ENCODE data around the gene ZNF579.
A peak's percentile ranks its signal among the peaks of the same experiment; 100 is the strongest.
"Not testable (repeated sequence)": the region's sequence is repeated elsewhere in the genome, so short reads cannot be mapped to it uniquely, and the experiment has no call there.

ZNF579 gene

DNA sequence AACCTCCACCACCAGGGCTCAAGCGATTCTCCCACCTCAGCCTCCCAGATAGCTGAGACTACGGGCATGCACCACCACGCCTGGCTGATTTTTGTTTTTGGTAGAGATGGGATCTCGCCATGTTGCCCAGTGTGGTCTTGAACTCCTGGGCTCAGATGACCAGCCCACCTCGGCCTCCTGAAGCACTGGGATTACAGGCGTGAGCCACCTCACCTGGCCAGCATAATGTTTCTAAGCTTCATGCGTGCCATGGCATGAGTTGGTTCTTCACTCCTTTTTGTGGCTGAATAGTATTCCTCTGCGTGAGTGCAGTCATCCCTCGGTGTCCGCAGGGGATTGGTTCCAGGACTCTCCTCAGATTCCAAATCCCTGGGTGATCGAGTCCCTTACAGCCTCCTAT lies 4.2 kb upstream of the ZNF579 start:
- no peaks in the 10 kb centered on the region for H3K36me3 ChIP-seq (ENCODE audit: control insufficient read depth in 1 of 2, insufficient read depth in 2 of 2, low read length in 2 of 2)
- no peaks in the 10 kb centered on the region for H3K9me3 ChIP-seq (ENCODE audit: control insufficient read depth in 1 of 2, low read length in 2 of 2)
- H3K27me3 ChIP-seq (ENCODE audit: control insufficient read depth in 1 of 2, insufficient read depth in 2 of 2, low read length in 2 of 2): peaks cover 0 to 4% of the 10 kb centered on the region in 2 donors
- peaks cover 12 to 27% of the 10 kb centered on the region in 2 donors for H3K4me1 ChIP-seq (ENCODE audit: control insufficient read depth in 1 of 2, insufficient read depth in 2 of 2, low read length in 2 of 2)
- no peak overlapping the region for H3K4me3 ChIP-seq (ENCODE audit: low read depth in 1 of 2, low read length in 2 of 2)
- no peak overlapping the region for H3K27ac ChIP-seq (ENCODE audit: low read depth, low read length)
- H3K9ac ChIP-seq (ENCODE audit: low read depth in 1 of 2, low read length in 2 of 2): no peak overlapping the region

DNA sequence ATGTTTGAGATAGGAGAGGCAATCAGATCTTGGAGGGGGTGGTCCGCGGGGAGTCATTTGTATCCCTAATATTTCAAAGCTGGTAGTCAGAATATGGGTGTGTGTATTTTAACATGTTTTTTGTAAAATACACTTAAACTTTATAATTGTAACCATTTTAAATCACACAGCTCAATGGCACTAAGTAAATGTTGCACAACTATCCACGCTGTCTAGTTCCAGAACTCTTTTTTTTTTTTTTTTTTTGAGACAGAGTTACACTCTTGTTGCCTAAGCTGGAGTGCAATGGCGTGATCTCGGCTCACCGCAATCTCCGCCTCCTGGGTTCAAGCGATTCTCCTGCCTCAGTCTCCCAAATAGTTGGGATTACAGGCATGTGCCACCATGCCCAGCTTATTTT lies 3.2 kb upstream of the ZNF579 start:
- H3K4me1 ChIP-seq (ENCODE audit: control insufficient read depth in 1 of 2, insufficient read depth in 2 of 2, low read length in 2 of 2): peaks cover 16 to 30% of the 10 kb centered on the region in 2 donors
- not testable (repeated sequence) for H3K9ac ChIP-seq (ENCODE audit: low read depth in 1 of 2, low read length in 2 of 2); H3K27ac ChIP-seq (ENCODE audit: low read depth, low read length); H3K4me3 ChIP-seq (ENCODE audit: low read depth in 1 of 2, low read length in 2 of 2); H3K27me3 ChIP-seq (ENCODE audit: control insufficient read depth in 1 of 2, insufficient read depth in 2 of 2, low read length in 2 of 2); H3K36me3 ChIP-seq (ENCODE audit: control insufficient read depth in 1 of 2, insufficient read depth in 2 of 2, low read length in 2 of 2); H3K9me3 ChIP-seq (ENCODE audit: control insufficient read depth in 1 of 2, low read length in 2 of 2)

DNA sequence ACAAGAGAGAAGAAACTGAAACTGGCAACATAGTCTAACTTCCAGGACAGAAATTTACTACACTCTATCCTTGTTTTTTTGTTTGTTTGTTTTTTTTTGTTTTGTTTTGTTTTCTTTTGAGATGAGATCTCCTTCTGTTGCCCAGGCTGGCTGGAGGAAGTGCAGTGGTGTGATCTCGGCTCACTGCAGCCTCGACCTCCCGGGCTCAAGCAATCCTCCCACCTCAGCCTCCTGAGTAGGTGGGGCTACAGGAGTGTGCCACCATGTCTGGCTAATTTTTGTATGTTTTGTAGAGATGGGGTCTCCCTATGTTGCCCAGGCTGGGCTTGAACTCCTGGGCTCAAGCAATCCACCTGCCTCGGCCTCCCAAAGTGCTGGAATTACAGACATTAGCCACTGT lies 1.6 kb upstream of the ZNF579 start:
- not testable (repeated sequence) for H3K27me3 ChIP-seq (ENCODE audit: control insufficient read depth in 1 of 2, insufficient read depth in 2 of 2, low read length in 2 of 2); H3K36me3 ChIP-seq (ENCODE audit: control insufficient read depth in 1 of 2, insufficient read depth in 2 of 2, low read length in 2 of 2); H3K4me3 ChIP-seq (ENCODE audit: low read depth in 1 of 2, low read length in 2 of 2); H3K9me3 ChIP-seq (ENCODE audit: control insufficient read depth in 1 of 2, low read length in 2 of 2); H3K9ac ChIP-seq (ENCODE audit: low read depth in 1 of 2, low read length in 2 of 2); H3K27ac ChIP-seq (ENCODE audit: low read depth, low read length)
- peaks cover 16 to 29% of the 10 kb centered on the region in 2 donors for H3K4me1 ChIP-seq (ENCODE audit: control insufficient read depth in 1 of 2, insufficient read depth in 2 of 2, low read length in 2 of 2)

DNA sequence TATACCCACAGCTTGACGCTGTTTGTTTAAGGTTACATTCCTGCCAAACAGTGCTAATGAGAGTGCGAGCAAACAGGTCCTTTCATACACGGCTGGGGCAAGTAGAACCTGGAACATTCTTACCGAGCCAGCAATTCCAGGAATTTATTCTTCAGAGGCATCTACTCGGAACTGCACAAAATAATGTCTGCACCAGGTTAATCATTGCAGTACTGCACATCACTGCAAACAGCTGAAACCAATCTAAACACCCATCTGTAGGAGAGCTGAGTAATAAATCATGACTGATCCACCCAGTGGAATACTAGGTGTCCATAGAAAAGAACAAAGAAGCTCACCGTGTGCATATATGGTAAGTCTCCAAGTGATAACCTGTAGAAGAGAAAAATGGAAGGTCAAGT lies 1.2 kb upstream of the ZNF579 start:
- Histone ChIP-seq H3K9ac (ENCODE audit: low read depth in 1 of 2, low read length in 2 of 2) (no peak overlapping the region), H3K27ac (ENCODE audit: low read depth, low read length) (no peak overlapping the region), H3K4me3 (ENCODE audit: low read depth in 1 of 2, low read length in 2 of 2) (peak overlapping the region in 1 of 2 donors; percentile 81)

DNA sequence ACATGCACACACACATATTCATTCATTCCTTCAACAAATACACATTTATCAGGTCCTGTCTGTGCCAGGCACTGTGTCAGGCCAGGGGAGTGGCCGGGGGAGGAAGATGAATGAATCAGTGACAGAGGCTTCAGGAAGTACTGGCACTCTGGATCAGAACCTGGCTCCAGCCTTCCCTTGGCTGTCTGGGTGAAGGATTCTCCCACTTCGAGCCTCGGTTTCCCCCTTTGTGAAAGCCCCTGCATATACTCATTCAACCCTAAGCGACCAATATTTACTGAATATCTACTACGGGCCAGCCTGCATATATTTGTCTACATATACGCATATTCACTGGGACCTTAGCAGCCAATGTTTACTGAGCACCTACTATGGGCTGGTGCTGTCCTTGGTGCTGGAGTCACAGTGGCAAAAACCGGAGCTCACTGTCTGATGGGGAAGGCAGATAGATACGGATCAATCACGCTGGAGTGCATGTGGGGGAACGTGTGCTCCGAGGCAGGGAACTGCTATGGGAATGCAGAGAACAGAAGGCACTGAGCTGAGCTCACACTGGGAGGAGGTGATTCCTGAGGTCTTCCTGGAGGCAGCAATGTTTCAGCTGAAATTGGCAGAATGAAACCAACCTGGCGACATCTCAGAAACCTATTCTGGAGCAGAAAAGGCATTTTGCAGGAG lies 636 bp upstream of the ZNF579 start:
- H3K4me1 ChIP-seq (ENCODE audit: control insufficient read depth in 1 of 2, insufficient read depth in 2 of 2, low read length in 2 of 2): peaks cover 16 to 23% of the 10 kb centered on the region in 2 donors
- peaks cover 0 to 4% of the 10 kb centered on the region in 2 donors for H3K27me3 ChIP-seq (ENCODE audit: control insufficient read depth in 1 of 2, insufficient read depth in 2 of 2, low read length in 2 of 2)
- peak overlapping the region; percentile 70 for H3K27ac ChIP-seq (ENCODE audit: low read depth, low read length)
- peak overlapping the region; percentile 80 to 81 for H3K4me3 ChIP-seq (ENCODE audit: low read depth in 1 of 2, low read length in 2 of 2)
- H3K9ac ChIP-seq (ENCODE audit: low read depth in 1 of 2, low read length in 2 of 2): peak overlapping the region; percentile 72 to 76
- H3K9me3 ChIP-seq (ENCODE audit: control insufficient read depth in 1 of 2, low read length in 2 of 2): no peaks in the 10 kb centered on the region
- no peaks in the 10 kb centered on the region for H3K36me3 ChIP-seq (ENCODE audit: control insufficient read depth in 1 of 2, insufficient read depth in 2 of 2, low read length in 2 of 2)

More for the DNA sequence above, 1.2 kb upstream of the ZNF579 start:
- H3K36me3 ChIP-seq (ENCODE audit: control insufficient read depth in 1 of 2, insufficient read depth in 2 of 2, low read length in 2 of 2): no peaks in the 10 kb centered on the region
- H3K4me1 ChIP-seq (ENCODE audit: control insufficient read depth in 1 of 2, insufficient read depth in 2 of 2, low read length in 2 of 2): peaks cover 16 to 25% of the 10 kb centered on the region in 2 donors
- H3K27me3 ChIP-seq (ENCODE audit: control insufficient read depth in 1 of 2, insufficient read depth in 2 of 2, low read length in 2 of 2): peaks cover 0 to 4% of the 10 kb centered on the region in 2 donors
- H3K9me3 ChIP-seq (ENCODE audit: control insufficient read depth in 1 of 2, low read length in 2 of 2): no peaks in the 10 kb centered on the region

DNA sequence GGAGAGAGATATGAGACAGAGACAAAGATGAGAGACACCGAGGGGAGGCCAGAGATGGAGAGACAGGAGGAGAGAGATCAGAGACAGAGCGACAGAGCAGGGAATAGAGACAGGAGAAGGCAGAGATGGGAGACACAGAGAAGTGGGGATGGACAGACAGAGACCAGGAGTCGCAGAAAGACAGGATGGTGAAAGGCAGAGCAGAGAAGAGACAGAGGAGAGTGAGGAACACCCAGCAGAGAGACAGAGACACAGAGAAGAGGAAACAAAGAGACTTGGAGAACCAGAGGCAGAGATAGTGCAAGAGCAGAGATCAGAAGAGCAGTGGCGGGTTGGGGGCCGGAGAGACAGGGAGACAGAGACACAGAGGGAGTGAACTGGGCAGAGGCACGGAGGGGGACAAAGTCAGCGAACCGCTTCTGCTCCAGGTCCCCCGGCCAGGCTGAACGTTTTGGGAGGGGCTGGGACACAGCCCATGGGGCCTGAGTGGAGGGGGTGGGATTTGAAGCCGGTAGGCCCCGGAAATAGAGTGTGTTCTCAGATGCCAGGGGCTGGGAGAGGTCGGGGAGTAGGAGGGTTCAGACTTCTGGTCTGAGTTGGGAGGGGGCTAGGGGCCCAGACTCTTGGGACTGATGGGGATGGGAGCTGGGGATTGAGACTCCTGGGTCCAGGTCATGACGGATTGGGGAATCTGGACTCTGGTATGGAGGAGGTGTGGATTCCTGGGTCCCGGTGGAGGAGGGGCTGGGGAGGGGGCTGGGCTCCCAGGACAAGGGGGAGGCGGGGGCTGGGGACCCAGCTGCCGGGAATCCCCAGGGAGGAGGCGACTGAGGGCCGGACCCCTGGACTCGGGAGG lies 654 bp downstream of the ZNF579 start:
- Histone ChIP-seq H3K9me3 (ENCODE audit: control insufficient read depth in 1 of 2, low read length in 2 of 2) (no peaks in the 10 kb centered on the region), H3K27ac (ENCODE audit: low read depth, low read length) (peak overlapping the region; percentile 70), H3K27me3 (ENCODE audit: control insufficient read depth in 1 of 2, insufficient read depth in 2 of 2, low read length in 2 of 2) (peaks cover 0 to 4% of the 10 kb centered on the region in 2 donors), H3K9ac (ENCODE audit: low read depth in 1 of 2, low read length in 2 of 2) (peak overlapping the region; percentile 72 to 76), H3K4me1 (ENCODE audit: control insufficient read depth in 1 of 2, insufficient read depth in 2 of 2, low read length in 2 of 2) (peaks cover 16 to 18% of the 10 kb centered on the region in 2 donors), H3K4me3 (ENCODE audit: low read depth in 1 of 2, low read length in 2 of 2) (peak overlapping the region; percentile 80 to 81), H3K36me3 (ENCODE audit: control insufficient read depth in 1 of 2, insufficient read depth in 2 of 2, low read length in 2 of 2) (no peaks in the 10 kb centered on the region)

DNA sequence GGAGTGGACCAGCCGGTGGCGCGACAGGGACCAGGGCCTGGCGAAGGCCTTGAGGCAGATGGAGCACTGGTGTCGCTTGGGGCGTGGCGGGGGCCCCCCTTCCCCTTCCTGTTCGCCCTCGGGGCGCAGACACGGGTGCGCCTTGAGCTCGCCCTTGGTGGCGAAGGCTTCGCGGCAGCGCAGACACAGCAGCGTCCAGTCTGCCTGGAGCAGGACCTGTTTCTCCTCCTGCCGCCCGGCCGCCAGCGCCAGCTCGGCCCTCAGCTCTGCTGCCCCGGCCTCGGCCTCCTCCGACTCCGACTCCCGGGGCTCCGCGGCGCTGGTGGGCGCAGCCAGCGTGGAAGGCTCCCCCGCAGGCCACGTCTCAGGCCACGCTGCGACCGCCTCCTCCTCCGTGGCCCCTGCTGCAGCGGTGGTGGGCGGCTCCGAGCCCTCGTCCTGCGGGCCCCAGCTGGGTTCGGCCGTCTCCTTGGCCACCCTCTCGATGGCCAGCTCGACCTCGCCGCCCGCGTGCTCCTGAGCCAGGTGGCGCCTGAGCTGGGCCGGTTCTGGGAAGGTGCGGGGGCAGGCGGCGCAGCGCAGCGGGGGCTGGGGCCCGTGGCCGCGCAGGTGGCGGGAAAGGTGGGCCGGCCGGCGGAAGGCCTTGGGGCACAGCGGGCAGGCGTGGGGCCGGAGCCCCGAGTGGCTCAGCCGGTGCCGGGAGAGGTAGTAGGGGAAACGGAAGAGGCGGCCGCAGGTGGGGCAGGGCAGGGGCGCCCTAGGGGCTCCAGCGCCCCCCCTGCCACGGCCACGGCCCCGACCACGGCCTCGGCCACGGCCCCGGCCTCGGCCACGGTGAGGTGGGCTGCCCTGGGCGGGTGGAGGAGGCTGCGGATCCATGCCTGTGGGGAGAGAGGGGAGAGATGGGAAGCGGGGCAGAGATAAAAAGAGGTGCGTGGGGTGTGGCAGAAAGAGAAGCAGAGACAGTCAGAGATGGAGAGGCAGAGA lies 1.6 kb downstream of the ZNF579 start:
- Histone ChIP-seq H3K4me1 (ENCODE audit: control insufficient read depth in 1 of 2, insufficient read depth in 2 of 2, low read length in 2 of 2) (peaks cover 16 to 18% of the 10 kb centered on the region in 2 donors), H3K27ac (ENCODE audit: low read depth, low read length) (no peak overlapping the region), H3K36me3 (ENCODE audit: control insufficient read depth in 1 of 2, insufficient read depth in 2 of 2, low read length in 2 of 2) (no peaks in the 10 kb centered on the region), H3K4me3 (ENCODE audit: low read depth in 1 of 2, low read length in 2 of 2) (peak overlapping the region in 1 of 2 donors; percentile 81), H3K9me3 (ENCODE audit: control insufficient read depth in 1 of 2, low read length in 2 of 2) (no peaks in the 10 kb centered on the region), H3K9ac (ENCODE audit: low read depth in 1 of 2, low read length in 2 of 2) (no peak overlapping the region), H3K27me3 (ENCODE audit: control insufficient read depth in 1 of 2, insufficient read depth in 2 of 2, low read length in 2 of 2) (no peaks in the 10 kb centered on the region)

DNA sequence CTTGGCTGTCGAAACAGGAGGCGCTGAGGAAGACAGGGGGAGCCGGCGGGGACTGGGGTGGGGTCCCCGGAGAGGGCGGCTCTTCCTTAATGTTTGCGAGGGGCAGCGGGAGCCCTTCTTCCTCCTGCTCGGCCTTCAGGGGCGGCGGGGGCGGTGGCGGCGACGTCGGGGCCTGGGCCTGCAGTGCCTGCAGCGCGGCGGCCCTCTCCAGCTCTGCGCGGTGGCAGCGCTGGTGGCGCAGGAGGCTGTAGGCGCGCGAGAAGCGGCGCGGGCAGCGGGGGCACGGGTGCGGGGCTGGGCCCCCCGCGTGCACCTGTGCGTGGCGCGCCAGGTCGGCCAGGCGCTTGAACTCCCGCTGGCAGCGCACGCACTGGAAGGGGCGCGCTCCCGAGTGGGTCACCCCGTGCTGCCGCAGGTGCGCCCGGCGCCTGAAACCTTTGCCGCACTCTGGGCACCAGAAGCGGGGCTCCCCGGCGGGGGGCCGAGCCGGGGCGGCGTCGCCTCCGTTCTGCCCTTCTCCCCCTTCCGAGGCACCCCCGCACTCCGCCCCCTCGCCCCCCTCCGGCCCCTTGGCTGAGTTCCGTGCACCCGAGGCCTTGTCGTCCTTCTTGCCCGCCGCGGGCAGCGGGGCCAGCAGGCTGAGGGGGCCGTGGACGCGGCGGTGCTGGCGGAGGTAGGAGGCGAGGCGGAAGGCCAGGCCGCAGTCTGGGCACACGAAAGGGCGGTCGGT lies 2.5 kb downstream of the ZNF579 start:
- no peak overlapping the region for H3K27ac ChIP-seq (ENCODE audit: low read depth, low read length)
- no peak overlapping the region for H3K9ac ChIP-seq (ENCODE audit: low read depth in 1 of 2, low read length in 2 of 2)
- H3K4me3 ChIP-seq (ENCODE audit: low read depth in 1 of 2, low read length in 2 of 2): no peak overlapping the region
- H3K36me3 ChIP-seq (ENCODE audit: control insufficient read depth in 1 of 2, insufficient read depth in 2 of 2, low read length in 2 of 2): no peaks in the 10 kb centered on the region
- H3K9me3 ChIP-seq (ENCODE audit: control insufficient read depth in 1 of 2, low read length in 2 of 2): no peaks in the 10 kb centered on the region
- H3K27me3 ChIP-seq (ENCODE audit: control insufficient read depth in 1 of 2, insufficient read depth in 2 of 2, low read length in 2 of 2): no peaks in the 10 kb centered on the region
- peaks cover 16 to 18% of the 10 kb centered on the region in 2 donors for H3K4me1 ChIP-seq (ENCODE audit: control insufficient read depth in 1 of 2, insufficient read depth in 2 of 2, low read length in 2 of 2)

DNA sequence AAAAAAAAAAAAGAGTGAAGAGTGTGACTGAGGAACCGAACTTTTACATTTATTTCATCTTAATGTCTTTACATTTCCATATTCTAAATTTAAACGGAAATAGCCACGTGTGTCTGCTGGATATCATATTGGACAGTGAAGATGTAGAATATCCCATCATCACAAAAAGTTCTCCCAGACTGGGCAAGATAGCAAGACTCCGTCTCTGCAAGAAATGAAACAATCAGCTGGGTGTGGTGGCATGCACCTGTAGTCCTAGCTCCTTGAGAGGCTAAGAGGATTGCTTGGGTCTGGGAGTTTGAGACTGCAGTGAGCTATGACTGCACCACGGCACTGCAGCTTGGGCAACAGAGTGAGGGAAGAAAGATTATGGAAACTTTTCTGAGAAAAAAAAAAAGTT lies 3.9 kb downstream of the ZNF579 start:
- Histone ChIP-seq H3K4me3 (ENCODE audit: low read depth in 1 of 2, low read length in 2 of 2) (no peak overlapping the region), H3K9ac (ENCODE audit: low read depth in 1 of 2, low read length in 2 of 2) (no peak overlapping the region), H3K27me3 (ENCODE audit: control insufficient read depth in 1 of 2, insufficient read depth in 2 of 2, low read length in 2 of 2) (no peaks in the 10 kb centered on the region), H3K4me1 (ENCODE audit: control insufficient read depth in 1 of 2, insufficient read depth in 2 of 2, low read length in 2 of 2) (peaks cover 12 to 15% of the 10 kb centered on the region in 2 donors), H3K36me3 (ENCODE audit: control insufficient read depth in 1 of 2, insufficient read depth in 2 of 2, low read length in 2 of 2) (no peaks in the 10 kb centered on the region), H3K9me3 (ENCODE audit: control insufficient read depth in 1 of 2, low read length in 2 of 2) (no peaks in the 10 kb centered on the region), H3K27ac (ENCODE audit: low read depth, low read length) (no peak overlapping the region)

All from duodenal mucosa (tissue), 2 donors.